GM08714 (cell line): ENCODE measurements around the gene INSM1.

Experiments
- H3K4me3 ChIP-seq: fragments of 200-500 bp; sonication (Bioruptor generic); 2 replicates; pipeline ENCODE4 v1.5.1; 2014; ENCODE audit warnings: mild to moderate bottlenecking, low read length, inconsistent platforms
- ZNF274 ChIP-seq: IDR thresholded peaks from 2 replicates; pipeline ENCODE4 v1.6.1; 2012; ENCODE audit warnings: mild to moderate bottlenecking, low read depth, low read length

Gene INSM1

GRCh38 chr20:20367575-20368417 is at the start of gene INSM1:
TSS of gene INSM1 (plus strand) at chr20:20368104. CDS start at chr20:20368268, 164 bp downstream.
- peak within 1 kb of the TSS; percentile 51 for H3K4me3 ChIP-seq
- no peak for TF ChIP-seq ZNF274

GRCh38 chr20:20318365-20319161 is 49.3 kb upstream of the INSM1 start:
- no peak for TF ChIP-seq ZNF274
- H3K4me3 ChIP-seq, result no peak overlapping the region

- no peak overlapping the region for H3K4me3 ChIP-seq
- TF ChIP-seq ZNF274, result no peak
Observed at GRCh38 chr20:20321134-20321533, 46.8 kb upstream of the INSM1 start.

GRCh38 chr20:20321917-20322316 is 46.0 kb upstream of the INSM1 start:
- TF ChIP-seq ZNF274, result no peak
- no peak overlapping the region for H3K4me3 ChIP-seq

- no peak for TF ChIP-seq ZNF274
- H3K4me3 ChIP-seq, result no peak overlapping the region
Observed at GRCh38 chr20:20322912-20323311, 45.0 kb upstream of the INSM1 start.

- H3K4me3 ChIP-seq, result no peak overlapping the region
- TF ChIP-seq ZNF274, result no peak
Observed at GRCh38 chr20:20327746-20328145, 40.2 kb upstream of the INSM1 start.

- TF ChIP-seq ZNF274, result no peak
- H3K4me3 ChIP-seq, result no peak overlapping the region
Observed at GRCh38 chr20:20329564-20329963, 38.3 kb upstream of the INSM1 start.

- no peak overlapping the region for H3K4me3 ChIP-seq
- no peak for TF ChIP-seq ZNF274
Observed at GRCh38 chr20:20331156-20331555, 36.7 kb upstream of the INSM1 start.

GRCh38 chr20:20331817-20332216 is 36.1 kb upstream of the INSM1 start:
- no peak overlapping the region for H3K4me3 ChIP-seq
- no peak for TF ChIP-seq ZNF274

GRCh38 chr20:20333866-20334265 is 34.0 kb upstream of the INSM1 start:
- no peak for TF ChIP-seq ZNF274
- no peak overlapping the region for H3K4me3 ChIP-seq

GRCh38 chr20:20334489-20334888 is 33.4 kb upstream of the INSM1 start:
- peak overlapping the region; percentile 33; the same call in 1 of the 2 replicates for H3K4me3 ChIP-seq
- TF ChIP-seq ZNF274, result no peak

- no peak overlapping the region for H3K4me3 ChIP-seq
- no peak for TF ChIP-seq ZNF274
Observed at GRCh38 chr20:20338133-20338730, 29.7 kb upstream of the INSM1 start.

GRCh38 chr20:20340443-20340842 is 27.5 kb upstream of the INSM1 start:
- no peak for TF ChIP-seq ZNF274
- H3K4me3 ChIP-seq, result no peak overlapping the region

- H3K4me3 ChIP-seq, result no peak overlapping the region
Observed at GRCh38 chr20:20341371-20341770, 26.5 kb upstream of the INSM1 start.

More at GRCh38 chr20:20341371-20341770, 26.5 kb upstream of the INSM1 start:
- no peak for TF ChIP-seq ZNF274
